Hair follicle dermal papilla cell (primary cell): ENCODE results near the gene SHBG. TPM values are rescaled to one million over a fixed set of nuclear protein-coding genes. Genes with fewer than 3 reads are reported as not detected.

Experiments
- small RNA-seq: library from RNA; depleted of rRNA; stranded (forward); fragments of <200 nt; gene quantifications from one replicate; pipeline ENCODE3, GENCODE V24; 2012
- total RNA-seq: library from RNA; depleted of rRNA; stranded (reverse); fragments of >200 nt; gene quantifications from 2 replicates; pipeline ENCODE4 v1.2.3, GENCODE V29; 2012

The SHBG gene
- total RNA-seq: 0.36 TPM in 1 of 2 replicates, not detected in the other

DNA sequence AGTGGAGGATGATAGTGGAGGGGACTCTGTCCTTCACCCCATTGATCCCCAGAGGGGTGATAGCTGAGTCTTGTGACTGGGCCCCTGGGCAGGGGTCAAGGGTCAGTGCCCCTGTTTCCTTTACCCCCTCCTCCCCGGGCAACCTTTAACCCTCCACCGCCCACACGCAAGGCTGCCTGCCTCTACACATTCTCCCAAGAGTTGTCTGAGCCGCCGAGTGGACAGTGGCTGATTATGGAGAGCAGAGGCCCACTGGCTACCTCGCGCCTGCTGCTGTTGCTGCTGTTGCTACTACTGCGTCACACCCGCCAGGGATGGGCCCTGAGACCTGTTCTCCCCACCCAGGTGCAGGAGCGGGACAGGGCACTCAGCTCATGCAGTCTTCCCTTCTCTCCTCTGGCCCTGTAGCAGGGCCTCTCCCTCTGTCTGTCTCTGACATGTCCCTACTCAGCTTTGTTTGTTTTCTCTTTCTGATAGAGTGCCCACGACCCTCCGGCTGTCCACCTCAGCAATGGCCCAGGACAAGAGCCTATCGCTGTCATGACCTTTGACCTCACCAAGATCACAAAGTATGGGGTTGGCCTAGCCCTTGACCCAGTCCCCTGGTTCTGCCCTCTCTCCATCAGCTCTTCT lies at the start of gene SHBG:
Gene SHBG, plus strand, starts transcription at position 197 of the 633 bp plus-strand sequence. Its CDS starts 38 bp downstream, at position 235.

DNA sequence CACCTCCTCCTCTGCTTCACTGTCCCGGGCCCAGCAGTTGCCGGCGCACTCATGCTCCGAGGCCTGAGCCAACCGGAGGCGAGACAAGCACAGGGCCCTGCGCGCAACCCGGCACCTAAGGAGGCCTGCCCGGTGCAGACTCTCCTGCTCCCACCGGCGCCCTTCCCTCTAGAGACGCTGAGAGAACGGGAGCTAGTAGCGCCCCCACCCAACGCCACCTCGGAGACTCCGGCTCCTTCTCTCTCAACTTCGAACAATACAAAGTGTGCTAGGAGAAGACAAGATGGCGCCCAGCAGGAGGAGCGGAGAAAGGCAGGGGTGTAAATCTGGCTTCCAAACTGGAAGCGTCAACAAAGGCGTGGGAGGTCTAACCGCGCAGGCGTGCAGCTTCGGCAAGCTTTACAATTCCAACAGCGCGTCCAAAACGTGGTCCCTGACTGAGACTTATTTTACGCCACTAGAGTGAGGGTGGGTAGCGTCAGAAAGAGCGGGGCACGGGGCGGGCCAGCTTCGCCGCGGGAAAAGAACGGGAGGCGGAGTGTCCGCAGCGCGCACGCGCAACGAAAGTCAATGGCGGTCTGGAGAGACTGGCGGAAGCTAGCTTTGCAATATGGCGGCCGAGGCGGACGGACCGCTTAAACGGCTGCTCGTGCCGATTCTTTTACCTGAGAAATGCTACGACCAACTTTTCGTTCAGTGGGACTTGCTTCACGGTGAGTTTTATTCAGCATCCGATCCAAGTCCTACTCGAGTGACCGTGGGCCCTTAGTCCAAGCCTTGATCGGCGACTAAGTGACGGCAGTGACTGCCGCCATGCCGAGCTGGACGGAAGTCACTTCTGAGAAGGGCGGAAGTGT lies 46.5 kb upstream of the SHBG start, which contains the start of gene MPDU1:
Gene MPDU1, plus strand, starts transcription at position 600 of the 857 bp plus-strand sequence. Its CDS starts 11 bp downstream, at position 611.

GRCh38 chr17:7589891-7590691 lies 39.8 kb upstream of the SHBG start, which contains the start of gene SOX15:
SOX15 (minus strand) TSS chr17:7590094; CDS start chr17:7589676, 418 bp downstream.

GRCh38 chr17:7614425-7615264 lies 15.3 kb upstream of the SHBG start, which contains the start of gene FXR2:
FXR2 (minus strand) TSS chr17:7614897; CDS start chr17:7614532, 365 bp downstream.

DNA sequence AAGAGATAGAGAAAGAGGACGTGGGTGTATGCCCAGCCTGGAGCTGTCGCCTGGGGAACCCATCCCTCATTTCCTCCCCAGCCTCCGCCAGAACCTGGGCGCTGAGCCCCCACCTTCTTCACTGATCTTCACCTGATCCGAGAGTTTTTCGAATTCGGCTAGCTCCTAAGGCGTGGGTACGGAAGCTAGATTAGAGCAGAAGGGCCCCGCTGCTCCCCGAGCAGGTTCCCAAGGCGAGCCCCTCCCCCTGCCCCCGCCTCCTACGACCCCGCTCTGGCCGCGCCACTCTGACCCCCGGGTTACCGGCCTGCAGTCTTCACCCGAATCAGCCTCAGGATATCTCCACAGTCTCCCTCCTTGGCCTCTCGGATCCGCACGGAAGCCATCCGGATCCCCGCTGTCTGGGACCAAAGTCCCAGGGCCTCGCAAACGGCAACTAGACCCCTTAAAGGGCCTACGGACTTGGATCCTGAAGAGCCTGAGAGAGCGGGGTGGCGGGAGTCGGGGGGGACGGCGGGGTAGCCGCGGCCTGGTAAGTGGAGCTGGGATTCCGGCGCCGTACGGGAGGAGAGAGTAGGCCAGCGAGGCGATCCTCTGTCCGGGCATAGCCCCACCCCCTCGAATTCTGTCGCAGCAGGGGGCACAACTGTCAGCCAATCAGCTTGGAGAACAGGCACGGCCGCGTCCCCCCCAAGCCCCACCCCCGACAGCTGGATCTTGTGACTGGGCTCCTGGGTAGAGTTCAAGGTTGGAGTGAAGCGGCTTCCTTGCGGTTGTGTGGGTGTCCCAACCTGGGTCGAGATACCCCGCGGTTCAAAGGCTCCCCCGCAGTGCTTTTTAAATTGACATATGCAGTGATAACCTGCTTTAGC lies 2.4 kb upstream of the SHBG start, which contains the start of gene SAT2:
Gene SAT2, minus strand, starts transcription at position 572 of the 872 bp plus-strand sequence. Its CDS starts 186 bp downstream, at position 386.

DNA sequence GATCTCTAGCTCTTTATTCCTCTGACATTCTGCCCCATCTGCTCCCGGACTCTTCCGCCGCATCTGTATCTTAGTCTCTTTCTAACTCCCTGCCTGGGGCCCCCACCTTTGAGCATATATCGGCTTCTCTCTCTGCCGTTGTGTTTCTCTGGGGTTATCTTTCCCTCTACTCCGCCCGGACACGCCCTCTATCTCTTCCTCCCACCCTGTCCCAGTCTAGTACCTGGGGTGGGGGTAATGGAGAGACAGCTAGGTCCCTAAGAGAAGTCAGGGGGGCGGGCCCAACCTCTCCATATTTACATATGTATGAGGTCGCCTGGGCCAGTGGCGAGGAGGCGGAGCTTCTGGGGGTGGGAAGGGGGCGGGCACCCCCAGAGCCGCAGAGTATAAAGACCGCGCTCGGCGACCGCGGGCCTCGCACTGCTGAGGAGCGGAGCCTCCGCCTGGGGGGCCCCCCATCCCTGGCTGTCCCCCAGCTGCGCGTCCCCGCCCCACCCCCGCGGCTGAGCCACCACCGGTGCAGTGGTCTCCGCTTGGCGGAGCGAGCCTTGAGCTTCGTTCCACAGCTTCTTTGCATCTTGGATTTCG lies 20.7 kb downstream of the SHBG start, which contains the start of gene ATP1B2:
Gene ATP1B2, plus strand, starts transcription at position 418 of the 588 bp plus-strand sequence. CDS start 593 bp downstream, outside the sequence.

Small RNAs within 50 kb of the gene (small RNA-seq; reads per million reads assigned to genes)
- gene CD68: not detected

Other genes with a start within 250 kb of the SHBG start
- 1.7 and 2.4 TPM in 2 replicates for gene TNK1, start 249.0 kb upstream of the SHBG start, total RNA-seq
- 26.6 and 29.9 TPM in 2 replicates for gene PLSCR3, start 235.6 kb upstream of the SHBG start, total RNA-seq
- 39.9 and 61.1 TPM in 2 replicates for gene TMEM256, start 226.0 kb upstream of the SHBG start, total RNA-seq
- 16.9 TPM in 2 replicates for gene NLGN2, start 222.3 kb upstream of the SHBG start, total RNA-seq
- not detected in 2 replicates for gene SPEM1, start 209.8 kb upstream of the SHBG start, total RNA-seq
- gene SPEM2, start 204.5 kb upstream of the SHBG start, total RNA-seq: not detected in 2 replicates
- gene SPEM3, start 201.3 kb upstream of the SHBG start, total RNA-seq: not detected in 2 replicates
- gene TMEM102, start 194.7 kb upstream of the SHBG start, total RNA-seq: 2.3 and 4.5 TPM in 2 replicates
- gene FGF11, start 190.6 kb upstream of the SHBG start, total RNA-seq: 0.97 and 1.8 TPM in 2 replicates
- 6.2 and 7.5 TPM in 2 replicates for gene CHRNB1, start 185.1 kb upstream of the SHBG start, total RNA-seq
- 54.8 TPM in 2 replicates for gene ZBTB4, start 150.5 kb upstream of the SHBG start, total RNA-seq
- gene SLC35G6, start 148.7 kb upstream of the SHBG start, total RNA-seq: not detected in 2 replicates
- 98.0 and 120 TPM in 2 replicates for gene POLR2A, start 145.8 kb upstream of the SHBG start, total RNA-seq
- 12.2 and 20.2 TPM in 2 replicates for gene TNFSF12, start 81.1 kb upstream of the SHBG start, total RNA-seq
- gene TNFSF13, start 71.4 kb upstream of the SHBG start, total RNA-seq: 1.2 and 1.5 TPM in 2 replicates
- 66.4 and 68.7 TPM in 2 replicates for gene SENP3, start 68.2 kb upstream of the SHBG start, total RNA-seq
- gene CD68, start 50.5 kb upstream of the SHBG start, total RNA-seq: 25.3 and 43.4 TPM in 2 replicates
- 63.1 and 88.3 TPM in 2 replicates for gene MPDU1, start 46.3 kb upstream of the SHBG start, total RNA-seq
- 0.12 and 0.49 TPM in 2 replicates for gene SOX15, start 40.0 kb upstream of the SHBG start, total RNA-seq
- gene FXR2, start 15.2 kb upstream of the SHBG start, total RNA-seq: 49.2 and 51.1 TPM in 2 replicates
- gene SAT2, start 2.3 kb upstream of the SHBG start, total RNA-seq: 29.0 and 39.6 TPM in 2 replicates
- not detected in 2 replicates for gene ATP1B2, start 20.8 kb downstream of the SHBG start, total RNA-seq
- 62.7 and 67.7 TPM in 2 replicates for gene TP53, start 57.4 kb downstream of the SHBG start, total RNA-seq
- gene WRAP53, start 58.3 kb downstream of the SHBG start, total RNA-seq: 2.8 and 3.8 TPM in 2 replicates
- gene EFNB3, start 75.1 kb downstream of the SHBG start, total RNA-seq: 3.2 and 5.2 TPM in 2 replicates
- gene DNAH2, start 87.6 kb downstream of the SHBG start, total RNA-seq: 0.12 and 0.16 TPM in 2 replicates
- 7.7 and 10.7 TPM in 2 replicates for gene KDM6B, start 204.1 kb downstream of the SHBG start, total RNA-seq
- 0.16 and 0.24 TPM in 2 replicates for gene TMEM88, start 224.9 kb downstream of the SHBG start, total RNA-seq
- 25.2 and 27.8 TPM in 2 replicates for gene NAA38, start 227.4 kb downstream of the SHBG start, total RNA-seq
- 10.7 and 12.8 TPM in 2 replicates for gene CYB5D1, start 227.9 kb downstream of the SHBG start, total RNA-seq